OCI-LY3 (cell line): ENCODE data around the gene MRPS5.

ENCODE experiments used
- H2AFZ ChIP-seq: fragments of 200-600, 300-600 bp; shearing (Covaris generic); 2 replicates; pipeline ENCODE4 v1.6.0; 2014; ENCODE audit warnings: antibody characterized with exemption, low read depth, low read length
- H3K27ac ChIP-seq: fragments of 200-600, 300-600 bp; sonication (generic); 2 replicates; pipeline ENCODE4 v1.5.1; 2014; ENCODE audit warnings: mild to moderate bottlenecking, low read length, moderate library complexity, mixed read lengths
- H3K27me3 ChIP-seq: fragments of 200-600, 300-600 bp; sonication (generic); 2 replicates; pipeline ENCODE4 v1.6.1; 2014; ENCODE audit warnings: low read depth, low read length, mixed read lengths
- H3K36me3 ChIP-seq: fragments of 200-600, 300-600 bp; sonication (generic); replicated peaks from 2 replicates; pipeline ENCODE3; 2014; ENCODE audit warnings: low read depth, low read length, mixed read lengths
- H3K4me1 ChIP-seq: fragments of 300-600, 200-600 bp; sonication (generic); 2 replicates; pipeline ENCODE4 v1.6.1; 2014; ENCODE audit warnings: low read length, mixed read lengths
- H3K4me2 ChIP-seq: fragments of 200-600, 300-600 bp; sonication (generic); 2 replicates; pipeline ENCODE4 v1.6.1; 2014; ENCODE audit warnings: low read length, mixed read lengths
- H3K4me3 ChIP-seq: fragments of 300-600, 200-600 bp; sonication (generic); 2 replicates; pipeline ENCODE4 v1.5.1; 2014; ENCODE audit warnings: antibody characterized with exemption, mild to moderate bottlenecking, low read length, moderate library complexity
- H3K79me2 ChIP-seq: fragments of 300-600, 200-600 bp; shearing (Covaris generic); 2 replicates; pipeline ENCODE4 v1.6.1; 2014; ENCODE audit warnings: mild to moderate bottlenecking, low read length, mixed read lengths
- H3K9ac ChIP-seq: fragments of 300-600, 200-600 bp; shearing (Covaris generic); 2 replicates; pipeline ENCODE4 v1.6.0; 2014; ENCODE audit warnings: mild to moderate bottlenecking, low read length, moderate library complexity
- H3K9me3 ChIP-seq: fragments of 200-600, 300-600 bp; shearing (Covaris generic); 2 replicates; pipeline ENCODE4 v1.6.1; 2014; ENCODE audit warnings: low read length, mixed read lengths; ENCODE audit not compliant: insufficient read depth
- H4K20me1 ChIP-seq: fragments of 200-600, 300-600 bp; sonication (generic); 2 replicates; pipeline ENCODE4 v1.6.1; 2016; ENCODE audit warnings: low read length, mixed read lengths; ENCODE audit not compliant: insufficient read depth
- EZH2phosphoT487 ChIP-seq: fragments of 200-600 bp; shearing (Covaris generic); IDR thresholded peaks from 2 replicates; pipeline ENCODE4 v1.6.1; 2018; ENCODE audit warnings: antibody characterized with exemption, mixed run types, low read depth
- TF ChIP-seq, protein P1 (sequence below): fragments of 200-600, 300-600 bp; sonication (generic); IDR thresholded peaks from 2 replicates; pipeline ENCODE4 v1.5.1; 2014; ENCODE audit warnings: antibody characterized with exemption, low read length, low read depth

The MRPS5 gene

DNA sequence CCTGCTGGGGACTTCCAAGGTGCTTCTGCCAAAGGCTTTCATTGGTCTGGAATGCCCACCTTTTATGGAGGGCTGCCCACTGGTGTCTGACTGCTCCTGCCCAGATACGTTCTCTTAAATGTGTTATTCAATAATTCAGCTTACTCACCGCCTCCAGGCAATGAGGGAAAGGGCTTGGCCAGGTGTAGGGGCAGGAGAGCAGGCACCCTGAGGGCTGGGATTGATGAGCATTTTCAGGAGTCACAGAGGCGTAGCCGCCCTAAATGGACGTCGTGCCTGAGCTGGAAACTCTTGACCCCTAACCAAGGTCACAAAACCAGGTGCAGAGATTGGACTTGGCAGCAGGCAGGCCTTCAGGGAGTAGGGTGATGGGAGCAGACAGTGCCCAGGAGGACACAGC lies 69.3 kb downstream of the MRPS5 start:
- no peaks in the 10 kb centered on the region for H3K9me3 ChIP-seq
- H3K4me1 ChIP-seq: peaks cover 10% of the 10 kb centered on the region
- peaks cover 11% of the 10 kb centered on the region; the same call in 1 of the 2 replicates for H3K27me3 ChIP-seq
- TF ChIP-seq EZH2phosphoT487: no peak
- no peaks in the 10 kb centered on the region for H3K79me2 ChIP-seq
- no peaks in the 10 kb centered on the region for H4K20me1 ChIP-seq
- no peak overlapping the region for H3K4me2 ChIP-seq
- no peaks in the 10 kb centered on the region for H3K36me3 ChIP-seq
- H3K9ac ChIP-seq: no peak overlapping the region
- H3K27ac ChIP-seq: no peak overlapping the region
- H2AFZ ChIP-seq: no peak overlapping the region
- no peak overlapping the region for H3K4me3 ChIP-seq

DNA sequence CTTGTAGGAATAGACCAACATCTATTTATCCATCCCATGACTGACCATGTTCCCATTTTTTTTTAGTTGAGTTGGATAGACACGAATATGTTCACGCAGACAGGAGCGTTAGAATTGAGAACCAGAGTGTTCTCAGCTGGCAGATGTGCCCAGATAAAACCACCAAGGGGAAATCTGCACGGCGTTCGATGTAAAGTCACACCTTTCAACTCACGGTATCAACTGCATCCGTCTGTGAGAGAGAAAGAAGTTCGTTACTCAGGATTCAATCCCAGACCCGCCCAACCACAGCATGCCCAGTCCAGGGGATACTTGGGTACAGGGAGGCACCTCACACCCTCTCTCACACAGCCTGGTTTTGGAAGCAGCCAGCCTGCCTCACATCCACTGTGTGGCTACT lies 70.0 kb downstream of the MRPS5 start:
- no peak overlapping the region for H2AFZ ChIP-seq
- no peak overlapping the region for H3K9ac ChIP-seq
- H3K4me3 ChIP-seq: no peak overlapping the region
- no peaks in the 10 kb centered on the region for H3K9me3 ChIP-seq
- no peak overlapping the region for H3K27ac ChIP-seq
- H4K20me1 ChIP-seq: no peaks in the 10 kb centered on the region
- peaks cover 10% of the 10 kb centered on the region for H3K4me1 ChIP-seq
- no peak for TF ChIP-seq EZH2phosphoT487
- TF ChIP-seq, protein P1, sequence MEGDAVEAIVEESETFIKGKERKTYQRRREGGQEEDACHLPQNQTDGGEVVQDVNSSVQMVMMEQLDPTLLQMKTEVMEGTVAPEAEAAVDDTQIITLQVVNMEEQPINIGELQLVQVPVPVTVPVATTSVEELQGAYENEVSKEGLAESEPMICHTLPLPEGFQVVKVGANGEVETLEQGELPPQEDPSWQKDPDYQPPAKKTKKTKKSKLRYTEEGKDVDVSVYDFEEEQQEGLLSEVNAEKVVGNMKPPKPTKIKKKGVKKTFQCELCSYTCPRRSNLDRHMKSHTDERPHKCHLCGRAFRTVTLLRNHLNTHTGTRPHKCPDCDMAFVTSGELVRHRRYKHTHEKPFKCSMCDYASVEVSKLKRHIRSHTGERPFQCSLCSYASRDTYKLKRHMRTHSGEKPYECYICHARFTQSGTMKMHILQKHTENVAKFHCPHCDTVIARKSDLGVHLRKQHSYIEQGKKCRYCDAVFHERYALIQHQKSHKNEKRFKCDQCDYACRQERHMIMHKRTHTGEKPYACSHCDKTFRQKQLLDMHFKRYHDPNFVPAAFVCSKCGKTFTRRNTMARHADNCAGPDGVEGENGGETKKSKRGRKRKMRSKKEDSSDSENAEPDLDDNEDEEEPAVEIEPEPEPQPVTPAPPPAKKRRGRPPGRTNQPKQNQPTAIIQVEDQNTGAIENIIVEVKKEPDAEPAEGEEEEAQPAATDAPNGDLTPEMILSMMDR: no peak
- no peak overlapping the region for H3K4me2 ChIP-seq
- H3K36me3 ChIP-seq: no peaks in the 10 kb centered on the region
- no peaks in the 10 kb centered on the region for H3K79me2 ChIP-seq
- H3K27me3 ChIP-seq: peaks cover 11% of the 10 kb centered on the region; the same call in 1 of the 2 replicates

DNA sequence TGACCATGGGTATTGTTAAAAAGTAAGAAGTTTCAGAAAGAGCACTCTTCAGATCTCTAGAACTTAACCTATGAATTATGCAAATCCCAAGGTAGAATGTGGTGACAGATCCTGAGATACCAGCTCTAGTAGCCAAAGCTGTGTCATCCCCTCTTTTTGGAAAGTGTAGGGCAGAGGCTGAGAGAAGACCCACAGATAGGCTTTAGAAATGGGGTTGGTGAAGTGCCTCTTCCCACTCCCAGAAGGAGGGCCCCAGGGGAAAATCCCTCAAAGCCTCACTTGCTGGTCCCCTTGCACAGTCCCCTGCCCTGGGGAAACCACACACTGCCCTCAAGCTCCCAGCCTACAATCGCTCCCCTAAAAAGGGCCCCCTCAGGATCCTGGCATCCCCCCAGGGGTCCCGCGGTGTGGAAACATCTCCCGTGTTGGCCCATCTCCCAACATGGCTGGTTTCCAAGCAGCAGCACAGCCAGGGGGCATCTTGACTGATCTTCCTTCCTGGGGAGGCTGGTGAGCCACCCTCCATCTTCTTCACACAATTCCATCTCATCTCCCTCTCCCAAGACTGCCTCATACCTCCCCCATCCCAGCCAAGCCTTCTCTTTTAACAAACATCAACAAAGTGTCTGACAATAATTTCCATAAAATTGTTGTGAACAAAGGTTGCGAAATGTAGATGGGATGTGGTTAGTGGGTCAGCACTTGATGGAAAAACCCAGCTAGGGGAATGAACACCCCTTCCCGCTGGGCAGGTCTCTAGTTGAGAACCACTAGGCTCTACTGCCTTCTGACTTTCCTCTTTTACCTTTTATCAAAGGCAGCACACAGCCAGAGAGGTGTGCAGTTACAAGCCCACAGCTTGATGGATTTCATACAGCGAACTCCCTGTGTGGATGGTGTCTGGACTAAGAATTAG lies 71.0 kb downstream of the MRPS5 start:
- no peaks in the 10 kb centered on the region for H3K79me2 ChIP-seq
- no peak overlapping the region for H2AFZ ChIP-seq
- H3K9me3 ChIP-seq: no peaks in the 10 kb centered on the region
- TF ChIP-seq, protein P1: no peak
- TF ChIP-seq EZH2phosphoT487: no peak
- H3K27me3 ChIP-seq: peaks cover 11% of the 10 kb centered on the region; the same call in 1 of the 2 replicates
- H4K20me1 ChIP-seq: no peaks in the 10 kb centered on the region
- no peak overlapping the region for H3K4me2 ChIP-seq
- no peak overlapping the region for H3K4me3 ChIP-seq
- peaks cover 9% of the 10 kb centered on the region for H3K4me1 ChIP-seq
- H3K27ac ChIP-seq: no peak overlapping the region
- H3K9ac ChIP-seq: no peak overlapping the region
- H3K36me3 ChIP-seq: no peaks in the 10 kb centered on the region

DNA sequence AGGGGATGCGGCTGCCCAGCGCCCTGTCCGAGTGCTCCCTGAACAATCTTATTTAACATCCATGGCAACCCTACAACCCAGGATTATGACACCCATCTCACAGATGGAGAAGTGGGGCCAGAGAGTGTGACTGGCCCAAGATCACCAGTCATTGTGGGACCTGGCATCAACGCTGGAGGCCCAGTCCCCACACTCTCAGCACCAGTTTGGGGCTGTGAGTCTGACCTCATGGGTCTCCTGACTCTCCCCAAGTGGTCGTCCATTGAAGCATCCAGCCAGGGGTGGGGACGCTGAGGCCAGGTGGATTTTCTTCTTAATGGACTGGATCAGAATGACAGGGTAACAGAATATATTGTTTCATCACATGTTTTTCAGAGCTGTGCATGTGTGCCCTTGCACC lies 71.6 kb downstream of the MRPS5 start:
- Histone ChIP-seq H3K4me3 (no peak overlapping the region), H3K27me3 (peaks cover 10% of the 10 kb centered on the region; the same call in 1 of the 2 replicates), H4K20me1 (no peaks in the 10 kb centered on the region), H3K27ac (no peak overlapping the region), H3K4me2 (no peak overlapping the region), H3K79me2 (no peaks in the 10 kb centered on the region), H3K9me3 (no peaks in the 10 kb centered on the region), H2AFZ (no peak overlapping the region), H3K36me3 (no peaks in the 10 kb centered on the region), H3K4me1 (peaks cover 2% of the 10 kb centered on the region), H3K9ac (no peak overlapping the region)
- TF ChIP-seq EZH2phosphoT487: no peak
- TF ChIP-seq, protein P1: no peak
